HL-60/S4 treated with retinoic acid at 250 ng/mL for 4 days and 3 days (cell line): ENCODE data around the gene SYTL1.
"Not testable (repeated sequence)": the region's sequence is repeated elsewhere in the genome, so short reads cannot be mapped to it uniquely, and the experiment has no call there.

Experiments used
- in situ Hi-C: fragments of 300-500 bp; cut with MboI; formaldehyde crosslinking; loops from 2 replicates; pipeline ENCODE4 v1.7.0; 2022; ENCODE audit warnings: low sequenced_read_pairs

SYTL1 gene

GRCh38 chr1:27381969-27382762 is 40.3 kb downstream of the SYTL1 start:
- in situ Hi-C loops: no loop called here

GRCh38 chr1:27383039-27383605 is 41.3 kb downstream of the SYTL1 start, which contains the start of gene CD164L2:
Gene CD164L2, minus strand, starts transcription at chr1:27383333. Its CDS starts 94 bp downstream, at chr1:27383239.
- in situ Hi-C loops: no loop called here

- in situ Hi-C loops: no loop called here
These were observed 41.8 kb downstream of the SYTL1 start for GRCh38 chr1:27383661-27384060.

GRCh38 chr1:27384797-27385196 is 43.0 kb downstream of the SYTL1 start:
- in situ Hi-C loops: not testable (repeated sequence)

- in situ Hi-C loops: no loop called here
These were observed 46.6 kb downstream of the SYTL1 start for GRCh38 chr1:27388337-27389005.

GRCh38 chr1:27391511-27392095 is 49.8 kb downstream of the SYTL1 start:
- in situ Hi-C loops: loop anchor here (10.0 kb wide), 3 partner anchors 87 to 273 kb away; partner anchors contain the start of gene AHDC1

GRCh38 chr1:27392096-27392777 is 50.4 kb downstream of the SYTL1 start, which contains the start of gene GPR3:
Gene GPR3, plus strand, starts transcription at chr1:27392622. Its CDS starts 1,177 bp downstream, at chr1:27393799.
- in situ Hi-C loops: loop anchor here (10.0 kb wide), 3 partner anchors 87 to 273 kb away; partner anchors contain the start of gene AHDC1

GRCh38 chr1:27392778-27393635 is 51.2 kb downstream of the SYTL1 start:
- in situ Hi-C loops: loop anchor here (10.0 kb wide), 3 partner anchors 88 to 272 kb away; partner anchors contain the start of gene AHDC1

DNA sequence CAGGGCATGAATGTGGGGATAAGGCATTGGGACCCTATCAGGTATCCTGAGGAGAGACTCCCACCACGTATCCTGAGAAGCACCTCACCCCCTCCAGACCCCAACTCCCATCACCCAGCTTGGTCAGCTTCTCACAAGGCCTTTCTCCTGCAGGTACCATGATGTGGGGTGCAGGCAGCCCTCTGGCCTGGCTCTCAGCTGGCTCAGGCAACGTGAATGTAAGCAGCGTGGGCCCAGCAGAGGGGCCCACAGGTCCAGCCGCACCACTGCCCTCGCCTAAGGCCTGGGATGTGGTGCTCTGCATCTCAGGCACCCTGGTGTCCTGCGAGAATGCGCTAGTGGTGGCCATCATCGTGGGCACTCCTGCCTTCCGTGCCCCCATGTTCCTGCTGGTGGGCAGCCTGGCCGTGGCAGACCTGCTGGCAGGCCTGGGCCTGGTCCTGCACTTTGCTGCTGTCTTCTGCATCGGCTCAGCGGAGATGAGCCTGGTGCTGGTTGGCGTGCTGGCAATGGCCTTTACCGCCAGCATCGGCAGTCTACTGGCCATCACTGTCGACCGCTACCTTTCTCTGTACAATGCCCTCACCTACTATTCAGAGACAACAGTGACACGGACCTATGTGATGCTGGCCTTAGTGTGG is 51.9 kb downstream of the SYTL1 start:
- in situ Hi-C loops: loop anchor here (10.0 kb wide), 3 partner anchors 89 to 271 kb away; partner anchors contain the start of gene AHDC1

DNA sequence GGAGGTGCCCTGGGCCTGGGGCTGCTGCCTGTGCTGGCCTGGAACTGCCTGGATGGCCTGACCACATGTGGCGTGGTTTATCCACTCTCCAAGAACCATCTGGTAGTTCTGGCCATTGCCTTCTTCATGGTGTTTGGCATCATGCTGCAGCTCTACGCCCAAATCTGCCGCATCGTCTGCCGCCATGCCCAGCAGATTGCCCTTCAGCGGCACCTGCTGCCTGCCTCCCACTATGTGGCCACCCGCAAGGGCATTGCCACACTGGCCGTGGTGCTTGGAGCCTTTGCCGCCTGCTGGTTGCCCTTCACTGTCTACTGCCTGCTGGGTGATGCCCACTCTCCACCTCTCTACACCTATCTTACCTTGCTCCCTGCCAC is 52.4 kb downstream of the SYTL1 start:
- in situ Hi-C loops: loop anchor here (10.0 kb wide), 3 partner anchors 89 to 271 kb away; partner anchors contain the start of gene AHDC1

DNA sequence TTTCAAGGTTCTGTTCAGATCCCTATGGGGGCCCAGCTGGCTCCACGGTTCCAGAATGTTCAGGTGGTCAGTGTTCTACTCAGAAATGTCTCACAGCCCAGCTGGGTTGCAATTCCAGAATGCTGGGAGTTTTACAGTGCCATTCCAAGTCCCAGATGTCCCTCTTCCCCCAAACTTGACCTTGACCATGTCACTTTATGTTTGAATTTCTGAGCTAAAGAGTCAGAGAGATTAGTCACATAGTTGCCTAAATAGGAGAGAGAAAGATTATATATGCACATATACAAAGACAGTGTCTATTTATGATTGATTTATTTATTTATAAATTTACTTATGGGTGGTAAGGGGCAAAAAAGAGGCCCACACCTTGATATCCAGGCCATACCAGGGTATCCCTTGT is 53.1 kb downstream of the SYTL1 start:
- in situ Hi-C loops: loop anchor here (10.0 kb wide), 3 partner anchors 90 to 270 kb away; partner anchors contain the start of gene AHDC1

DNA sequence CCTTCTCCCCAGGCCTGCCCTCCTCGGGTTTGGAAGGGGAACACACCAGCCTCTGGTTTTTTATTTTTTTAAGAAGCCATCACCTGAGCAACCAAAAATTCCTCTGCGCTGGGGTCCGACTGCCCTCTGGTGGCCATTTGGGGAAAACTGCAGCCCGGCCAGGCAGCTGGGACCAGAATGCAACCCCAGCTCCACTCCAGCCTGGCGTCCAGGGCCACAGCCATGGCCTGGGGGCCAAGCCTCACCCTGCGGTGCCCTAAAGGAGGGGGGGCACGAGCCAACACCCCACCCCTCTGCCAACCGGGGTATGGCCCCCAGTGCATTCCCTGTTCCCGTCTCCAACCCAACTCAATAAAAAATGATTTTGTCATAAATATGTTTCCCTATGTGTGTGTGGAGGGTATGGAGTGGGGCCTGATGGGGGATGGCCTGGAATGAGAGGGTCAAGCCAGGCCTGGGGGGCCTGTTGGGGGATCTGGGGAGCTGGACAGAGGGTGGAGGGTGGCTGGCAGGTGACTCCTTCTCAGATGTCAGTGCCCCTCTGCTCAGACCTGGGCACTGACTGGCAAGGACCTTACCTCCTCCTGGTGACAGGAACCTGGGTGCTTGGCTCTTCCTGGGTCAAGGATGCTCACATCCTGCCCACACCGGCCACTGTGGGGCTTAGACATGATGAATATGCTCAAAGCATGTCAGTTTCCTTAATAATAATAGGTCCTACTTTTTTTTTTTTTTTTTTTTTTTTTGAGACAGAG is 53.8 kb downstream of the SYTL1 start:
- in situ Hi-C loops: loop anchor here (10.0 kb wide), 3 partner anchors 91 to 269 kb away; partner anchors contain the start of gene AHDC1

- in situ Hi-C loops: loop anchor here (10.0 kb wide), 3 partner anchors 92 to 268 kb away; partner anchors contain the start of gene AHDC1
These were observed 55.3 kb downstream of the SYTL1 start for GRCh38 chr1:27397110-27397509.

DNA sequence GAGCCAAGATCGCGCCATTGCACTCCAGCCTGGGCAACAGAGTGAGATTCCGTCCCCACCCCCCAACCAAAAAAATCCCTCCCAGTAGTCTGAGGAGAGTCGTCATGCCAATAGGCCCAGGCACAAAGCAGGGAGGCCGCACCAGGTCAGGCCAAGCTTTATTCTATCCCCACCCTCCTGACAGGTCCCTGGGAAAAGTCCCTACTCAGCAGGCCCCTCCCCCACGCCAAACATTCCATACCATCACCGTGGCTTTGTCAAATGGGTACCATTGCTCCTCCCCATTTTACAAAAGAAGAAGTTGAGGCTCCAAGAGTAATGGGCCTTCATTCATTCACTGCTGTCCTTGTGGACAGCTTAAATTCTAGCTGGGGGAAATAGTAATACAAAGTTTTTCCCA is 55.9 kb downstream of the SYTL1 start:
- in situ Hi-C loops: loop anchor here (10.0 kb wide), 3 partner anchors 93 to 267 kb away; partner anchors contain the start of gene AHDC1

GRCh38 chr1:27398405-27399149 is 56.8 kb downstream of the SYTL1 start:
- in situ Hi-C loops: loop anchor here (10.0 kb wide), 3 partner anchors 94 to 266 kb away; partner anchors contain the start of gene AHDC1

DNA sequence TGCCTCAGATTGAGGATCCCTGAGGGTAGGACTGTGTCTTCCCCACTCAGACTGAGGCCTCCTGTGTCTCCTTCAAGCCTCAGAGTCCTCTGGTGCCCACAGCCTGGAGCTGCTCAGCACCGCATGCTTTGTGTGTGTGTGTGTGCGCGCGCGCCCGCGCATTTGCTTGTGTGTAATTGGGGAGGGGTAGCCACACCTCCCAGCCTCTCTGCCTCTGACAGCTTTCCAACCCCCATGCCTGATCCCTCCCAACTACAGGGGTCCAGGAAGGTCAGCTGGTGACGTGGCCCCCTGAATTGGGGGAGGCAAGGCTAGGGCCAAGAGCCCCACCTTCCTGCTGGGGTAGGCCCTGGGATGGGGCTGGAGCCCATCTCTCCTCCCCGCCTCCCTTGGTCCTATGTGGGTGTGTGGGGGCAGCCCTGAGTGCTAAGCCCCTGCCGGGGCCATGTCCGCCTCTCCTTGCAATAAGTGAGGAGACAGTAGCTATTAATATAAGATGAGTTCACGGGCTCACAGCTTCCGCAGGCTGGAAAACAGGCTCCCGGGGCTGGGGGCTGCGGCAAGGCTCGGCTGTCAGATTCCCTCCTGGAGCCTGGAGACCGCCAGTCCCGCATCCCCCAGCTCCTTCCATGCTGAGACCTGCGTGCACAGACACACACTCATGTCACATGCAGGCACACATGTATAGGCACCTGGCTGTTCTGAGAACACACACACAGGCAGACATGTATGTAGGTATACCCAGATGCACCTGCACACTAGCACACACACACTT is 57.6 kb downstream of the SYTL1 start:
- in situ Hi-C loops: loop anchor here (10.0 kb wide), 3 partner anchors 95 to 265 kb away; partner anchors contain the start of gene AHDC1
